Sigmoid colon (tissue), 7 donors: ENCODE measurements around the gene NDUFS6. TPM values are rescaled to one million over a fixed set of nuclear protein-coding genes. Genes with fewer than 3 reads are reported as not detected.

Experiments used
- DNase-seq: peaks from one replicate; pipeline ENCODE4 v3.0.0-alpha.2; 2019
- H3K27ac ChIP-seq, 4 donors: fragments of 200-600 bp; sonication (generic); one replicate each; pipeline ENCODE4 v1.5.1; 2016 to 2019; ENCODE audit warnings: mild to moderate bottlenecking in 1 of 4
- H3K27me3 ChIP-seq, 3 donors: fragments of 200-600 bp; sonication (generic); one replicate each; pipeline ENCODE4 v1.5.1; 2019; ENCODE audit warnings: mild to moderate bottlenecking in 1 of 3
- H3K36me3 ChIP-seq, 4 donors: fragments of 200-600 bp; sonication (generic); one replicate each; pipeline ENCODE4 v1.5.1; 2016 to 2019
- H3K4me1 ChIP-seq, 4 donors: fragments of 200-600 bp; sonication (generic); one replicate each; pipeline ENCODE4 v1.5.1; 2017 to 2019
- H3K4me3 ChIP-seq, 4 donors: fragments of 200-600 bp; sonication (generic); one replicate each; pipeline ENCODE4 v1.5.1; 2017 to 2019; ENCODE audit warnings: mild to moderate bottlenecking in 2 of 4, moderate library complexity in 1 of 4
- H3K9me3 ChIP-seq, 4 donors: fragments of 200-600 bp in 3 of 4; sonication (generic) in 3 of 4; one replicate each; pipeline versions ENCODE4 v1.5.1 to v1.6.1; 2013 to 2019
- EP300 ChIP-seq, 4 donors: sonication (generic); formaldehyde crosslinking; IDR thresholded peaks; one replicate each; pipeline ENCODE4 v1.6.1; 2017; ENCODE audit warnings: antibody characterized with exemption in 4 of 4
- POLR2A ChIP-seq, 2 donors: fragments of 450-650 bp; IDR thresholded peaks; one replicate each; pipeline ENCODE4 v1.6.1; 2016; ENCODE audit warnings: antibody characterized with exemption in 2 of 2, mild to moderate bottlenecking in 2 of 2, moderate library complexity in 2 of 2
- POLR2AphosphoS5 ChIP-seq, 4 donors: sonication (generic); formaldehyde crosslinking; IDR thresholded peaks; one replicate each; pipeline ENCODE4 v1.6.1; 2017; ENCODE audit warnings: antibody characterized with exemption in 4 of 4
- WGBS, 2 donors: extraction: QIAGEN DNeasy Blood & Tissue Kit; methylation state at CpG; one replicate each; pipeline ENCODE4 v1.1.7; 2013; 5-methylcytosine and 5-hydroxymethylcytosine counted together
- intact Hi-C: fragments of 100-400 bp; cut with DNase I; formaldehyde crosslinking; loops from one replicate; pipeline ENCODE4 v1.15.1; 2023
- polyA plus RNA-seq, 3 donors: library from polyadenylated mRNA; stranded (reverse); fragments of 200-250 nt; gene quantifications; one replicate each; pipeline ENCODE4 v1.2.3, GENCODE V29; 2013
- total RNA-seq, 4 donors: library from RNA; depleted of rRNA; stranded (reverse); fragments of >200 nt; gene quantifications; one replicate each; pipeline ENCODE4 v1.1.0, GENCODE V29; 2016
- TF ChIP-seq, protein P1 (sequence below), 4 experiments: fragments of 450-650 bp in 3 of 4; fragments of 200-600 bp in 1 of 4; IDR thresholded peaks; one replicate each; pipeline ENCODE4 v1.5.1; 2016 to 2019; ENCODE audit warnings: antibody characterized with exemption in 4 of 4, mild to moderate bottlenecking in 3 of 4, moderate library complexity in 2 of 4
- donor health status: healthy with polysubstance abuse.
- donor health status: Bipolar disorder and iron deficiency.
- donor health status: healthy.

NDUFS6 gene
- total and polyA plus RNA-seq, 7 donors: 34.9 to 156 (median 82.6) TPM

GRCh38 chr5:1846583-1846982 is 45.4 kb downstream of the NDUFS6 start:
- Histone ChIP-seq H3K4me1 (no peaks in the 10 kb centered on the region), H3K27me3 (peaks cover 5 to 67% (median 10%) of the 10 kb centered on the region in 3 donors), H3K4me3 (no peak overlapping the region), H3K36me3 (no peaks in the 10 kb centered on the region), H3K9me3 (no peaks in the 10 kb centered on the region), H3K27ac (no peak overlapping the region)
- 84 to 89% methylated on average over 13 of the region's 13 CpGs for WGBS, 2 donors
- TF ChIP-seq EP300 (IDR thresholded peaks at IDR 0.05) (no peak), POLR2A (IDR thresholded peaks at IDR 0.05) (no peak), POLR2AphosphoS5 (IDR thresholded peaks at IDR 0.05) (no peak)
- TF ChIP-seq, protein P1, sequence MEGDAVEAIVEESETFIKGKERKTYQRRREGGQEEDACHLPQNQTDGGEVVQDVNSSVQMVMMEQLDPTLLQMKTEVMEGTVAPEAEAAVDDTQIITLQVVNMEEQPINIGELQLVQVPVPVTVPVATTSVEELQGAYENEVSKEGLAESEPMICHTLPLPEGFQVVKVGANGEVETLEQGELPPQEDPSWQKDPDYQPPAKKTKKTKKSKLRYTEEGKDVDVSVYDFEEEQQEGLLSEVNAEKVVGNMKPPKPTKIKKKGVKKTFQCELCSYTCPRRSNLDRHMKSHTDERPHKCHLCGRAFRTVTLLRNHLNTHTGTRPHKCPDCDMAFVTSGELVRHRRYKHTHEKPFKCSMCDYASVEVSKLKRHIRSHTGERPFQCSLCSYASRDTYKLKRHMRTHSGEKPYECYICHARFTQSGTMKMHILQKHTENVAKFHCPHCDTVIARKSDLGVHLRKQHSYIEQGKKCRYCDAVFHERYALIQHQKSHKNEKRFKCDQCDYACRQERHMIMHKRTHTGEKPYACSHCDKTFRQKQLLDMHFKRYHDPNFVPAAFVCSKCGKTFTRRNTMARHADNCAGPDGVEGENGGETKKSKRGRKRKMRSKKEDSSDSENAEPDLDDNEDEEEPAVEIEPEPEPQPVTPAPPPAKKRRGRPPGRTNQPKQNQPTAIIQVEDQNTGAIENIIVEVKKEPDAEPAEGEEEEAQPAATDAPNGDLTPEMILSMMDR (IDR thresholded peaks at IDR 0.05): no peak
- no peak for DNase-seq
- intact Hi-C loops: no loop called here

DNA sequence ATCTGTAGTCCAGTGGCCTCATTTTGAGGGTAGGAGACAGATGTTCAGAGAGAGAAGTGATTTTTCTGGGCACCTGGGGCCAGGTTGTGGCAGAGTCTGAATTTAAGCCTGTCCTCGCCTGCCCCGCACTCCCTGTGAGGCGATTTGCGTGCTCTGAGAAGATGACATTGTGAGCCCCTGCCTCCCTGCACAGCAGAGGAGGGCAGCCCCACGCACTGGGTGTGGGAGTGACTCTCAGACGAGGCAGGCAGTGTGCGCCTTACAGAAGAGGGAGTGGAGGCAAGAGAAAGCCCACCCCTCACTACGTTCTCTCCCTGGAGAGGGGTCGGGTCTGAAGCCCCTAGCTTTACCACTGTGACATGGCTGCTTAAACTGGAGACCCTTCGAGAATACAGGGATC is 45.8 kb downstream of the NDUFS6 start:
- H3K27ac ChIP-seq: no peak overlapping the region
- H3K36me3 ChIP-seq: no peaks in the 10 kb centered on the region
- no peak for DNase-seq
- WGBS, 2 donors: 73 to 75% methylated on average over 10 of the region's 10 CpGs
- no peak for TF ChIP-seq POLR2A (IDR thresholded peaks at IDR 0.05)
- no peaks in the 10 kb centered on the region for H3K9me3 ChIP-seq
- peaks cover 5 to 67% (median 12%) of the 10 kb centered on the region in 3 donors for H3K27me3 ChIP-seq
- intact Hi-C loops: no loop called here
- H3K4me1 ChIP-seq: no peaks in the 10 kb centered on the region
- H3K4me3 ChIP-seq: no peak overlapping the region

GRCh38 chr5:1847611-1848010 is 46.4 kb downstream of the NDUFS6 start:
- Histone ChIP-seq H3K4me1 (no peaks in the 10 kb centered on the region), H3K9me3 (no peaks in the 10 kb centered on the region), H3K36me3 (no peaks in the 10 kb centered on the region), H3K4me3 (no peak overlapping the region), H3K27me3 (peaks cover 9 to 71% (median 18%) of the 10 kb centered on the region in 3 donors), H3K27ac (no peak overlapping the region)
- TF ChIP-seq POLR2AphosphoS5 (IDR thresholded peaks at IDR 0.05): no peak
- TF ChIP-seq EP300 (IDR thresholded peaks at IDR 0.05): no peak
- TF ChIP-seq, protein P1 (IDR thresholded peaks at IDR 0.05): no peak
- no peak for TF ChIP-seq POLR2A (IDR thresholded peaks at IDR 0.05)
- intact Hi-C loops: no loop called here
- 80 to 83% methylated on average over 9 of the region's 9 CpGs for WGBS, 2 donors
- DNase-seq: no peak

- intact Hi-C loops: no loop called here
- Histone ChIP-seq H3K9me3 (no peaks in the 10 kb centered on the region), H3K36me3 (no peaks in the 10 kb centered on the region), H3K27me3 (peaks cover 11 to 78% (median 29%) of the 10 kb centered on the region in 3 donors), H3K4me3 (no peak overlapping the region), H3K4me1 (no peaks in the 10 kb centered on the region), H3K27ac (no peak overlapping the region)
- no peak for DNase-seq
- TF ChIP-seq POLR2A (IDR thresholded peaks at IDR 0.05): no peak
- no peak for TF ChIP-seq POLR2AphosphoS5 (IDR thresholded peaks at IDR 0.05)
- no peak for TF ChIP-seq EP300 (IDR thresholded peaks at IDR 0.05)
- TF ChIP-seq, protein P1 (IDR thresholded peaks at IDR 0.05): no peak
- 65 to 70% methylated on average over 29 of the region's 29 CpGs for WGBS, 2 donors
Measured at GRCh38 chr5:1850324-1851154, 49.3 kb downstream of the NDUFS6 start.

- DNase-seq: no peak
- no peak overlapping the region for H3K27ac ChIP-seq
- no peak overlapping the region for H3K4me3 ChIP-seq
- no peaks in the 10 kb centered on the region for H3K9me3 ChIP-seq
- TF ChIP-seq, protein P1 (IDR thresholded peaks at IDR 0.05): no peak
- TF ChIP-seq POLR2AphosphoS5 (IDR thresholded peaks at IDR 0.05) (no peak), EP300 (IDR thresholded peaks at IDR 0.05) (no peak), POLR2A (IDR thresholded peaks at IDR 0.05) (no peak)
- H3K27me3 ChIP-seq: peaks cover 11 to 86% (median 29%) of the 10 kb centered on the region in 3 donors
- 6 to 22% methylated on average over 34 of the region's 34 CpGs for WGBS, 2 donors
- H3K36me3 ChIP-seq: no peaks in the 10 kb centered on the region
- H3K4me1 ChIP-seq: peaks cover 0 to 2% (median 0%) of the 10 kb centered on the region in 4 donors
- intact Hi-C loops: no loop called here
Measured at GRCh38 chr5:1851290-1851934, 50.2 kb downstream of the NDUFS6 start.
